ENCODE measurements around the gene HSD17B4.
"Not testable (repeated sequence)": the region's sequence is repeated elsewhere in the genome, so short reads cannot be mapped to it uniquely, and the experiment has no call there.

Gene HSD17B4

GRCh38 chr5:119432674-119433237 is 19.5 kb upstream of the HSD17B4 start:
- not testable (repeated sequence) for DNase-seq

- peak; percentile 57 for DNase-seq
Observed at GRCh38 chr5:119435436-119436132, 16.7 kb upstream of the HSD17B4 start.

GRCh38 chr5:119437785-119438586 is 14.3 kb upstream of the HSD17B4 start:
- not testable (repeated sequence) for DNase-seq

GRCh38 chr5:119438587-119438917 is 13.7 kb upstream of the HSD17B4 start:
- DNase-seq: not testable (repeated sequence)

- DNase-seq: no peak
Observed at GRCh38 chr5:119439140-119439631, 13.1 kb upstream of the HSD17B4 start.

- DNase-seq: not testable (repeated sequence)
Observed at GRCh38 chr5:119439632-119440031, 12.7 kb upstream of the HSD17B4 start.

- not testable (repeated sequence) for DNase-seq
Observed at GRCh38 chr5:119444643-119445042, 7.7 kb upstream of the HSD17B4 start.

- DNase-seq: no peak
Observed at GRCh38 chr5:119445544-119445943, 6.8 kb upstream of the HSD17B4 start.

- no peak for DNase-seq
Observed at GRCh38 chr5:119449882-119450281, 2.4 kb upstream of the HSD17B4 start.

- DNase-seq: not testable (repeated sequence)
Observed at GRCh38 chr5:119450627-119451026, 1.7 kb upstream of the HSD17B4 start.

GRCh38 chr5:119451561-119451960 is 736 bp upstream of the HSD17B4 start:
- DNase-seq: no peak

- DNase-seq: no peak
Observed at GRCh38 chr5:119452060-119452372, 281 bp upstream of the HSD17B4 start.

GRCh38 chr5:119453040-119453373 is 710 bp downstream of the HSD17B4 start:
- DNase-seq: no peak

- DNase-seq: no peak
Observed at GRCh38 chr5:119454171-119454570, 1.9 kb downstream of the HSD17B4 start.

- DNase-seq: no peak
Observed at GRCh38 chr5:119458911-119459632, 6.8 kb downstream of the HSD17B4 start.

- DNase-seq: no peak
Observed at GRCh38 chr5:119465640-119466039, 13.3 kb downstream of the HSD17B4 start.

- DNase-seq: no peak
Observed at GRCh38 chr5:119468286-119468685, 16.0 kb downstream of the HSD17B4 start.

- DNase-seq: no peak
Observed at GRCh38 chr5:119470105-119470763, 17.9 kb downstream of the HSD17B4 start.

GRCh38 chr5:119470851-119471451 is 18.7 kb downstream of the HSD17B4 start:
- no peak for DNase-seq

GRCh38 chr5:119473241-119473640 is 20.9 kb downstream of the HSD17B4 start:
- DNase-seq: no peak

- no peak for DNase-seq
Observed at GRCh38 chr5:119476341-119476740, 24.0 kb downstream of the HSD17B4 start.

GRCh38 chr5:119478781-119479180 is 26.5 kb downstream of the HSD17B4 start:
- no peak for DNase-seq

Measured in activated CD4-positive, CD25-positive, alpha-beta regulatory T cell treated with anti-CD3 and anti-CD28 coated beads, Interleukin-2, amount 50 U/mL, for 72 hours (primary cell).